Pancreas (tissue), 10 donors: ENCODE results near the gene HCN3. TPM values are rescaled to one million over a fixed set of nuclear protein-coding genes. Genes with fewer than 3 reads are reported as not detected.

Experiments used
- ATAC-seq, 4 donors: fragments of 200-7000 bp; cut with Tn5 transposase; one replicate each; pipeline versions ENCODE4 v1.8.0 to v1.9.1; 2020; ENCODE audit warnings: mild to moderate bottlenecking in 4 of 4, moderate library complexity in 4 of 4
- DNase-seq, 6 donors: peaks; one replicate each; pipeline ENCODE4 v3.0.0-alpha.2; 2020
- FAIRE-seq: peaks from 2 replicates; lab custom pipeline; 2012; peaks lifted over from hg19 to GRCh38; lab: Jason Lieb, UNC
- H3K27ac ChIP-seq, 4 donors: fragments of 200-600 bp; sonication (generic); 1 replicate in 3 of 4; 2 replicates in 1 of 4; pipeline versions ENCODE4 v1.5.0 to v1.8.0; 2020
- H3K27me3 ChIP-seq, 4 donors: fragments of 200-600 bp; one replicate each; pipeline ENCODE4 v1.8.0; 2021
- H3K36me3 ChIP-seq, 3 donors: fragments of 200-600 bp; sonication (generic) in 1 of 3; one replicate each; pipeline versions ENCODE4 v1.5.0 to v1.8.0; 2020 to 2021
- H3K4me1 ChIP-seq, 3 donors: fragments of 200-600 bp; one replicate each; pipeline ENCODE4 v1.8.0; 2021
- H3K4me3 ChIP-seq, 4 donors: fragments of 200-600 bp; sonication (generic) in 2 of 4; one replicate each; pipeline versions ENCODE4 v1.5.0 to v1.8.0; 2020 to 2021
- H3K9me3 ChIP-seq, 4 donors: fragments of 200-600 bp; one replicate each; pipeline ENCODE4 v1.8.0; 2021
- CTCF ChIP-seq, 4 donors: fragments of 200-600 bp; sonication (generic) in 3 of 4; IDR thresholded peaks; one replicate each; pipeline versions ENCODE4 v1.5.0 to v1.8.0; 2021; ENCODE audit warnings: antibody characterized with exemption in 4 of 4
- WGBS, 2 donors: extraction: QIAGEN DNeasy Blood & Tissue Kit; methylation state at CpG; one replicate each; pipeline ENCODE4 v1.1.7; 2013; 5-methylcytosine and 5-hydroxymethylcytosine counted together
- intact Hi-C, 3 donors: fragments of 100-400 bp; cut with DNase I; formaldehyde crosslinking; loops; one replicate each; pipeline versions ENCODE4 v1.11.1 to v1.14.2; 2022
- polyA plus RNA-seq, 2 donors: library from polyadenylated mRNA; stranded (reverse); fragments of 200-250 nt; gene quantifications; one replicate each; pipeline ENCODE4 v1.2.3, GENCODE V29; 2013
- total RNA-seq, 6 donors: library from RNA; stranded (reverse); fragmentation: NEBNext Ultra II Directional in 4 of 6; extraction: Animal tissue kit (Norgen Biotek cat#: 25700) in 4 of 6; gene quantifications; one replicate each; pipeline versions ENCODE4 v1.2.1 to v1.2.4, GENCODE V29; 2021 to 2023
- donor health status: healthy with polysubstance abuse.
- donor health status: DM: no; HTN: no; CAD: no; lungs with moderate emphysema.
- donor health status: DM: no; HTN: no; CAD: no.
- donor health status: control.
- donor health status: control.
- donor health status: Bipolar disorder and iron deficiency.
- donor health status: DM: yes; HTN: yes; CAD: no.
- donor health status: DM: no; HTN: no; CAD: no.
- donor health status: DM: no; HTN: no; CAD: no.
- donor health status: DM: yes; HTN: yes; CAD: no.

Gene HCN3
- total and polyA plus RNA-seq, 8 donors, result 0.66 to 12.0 (median 1.8) TPM

DNA sequence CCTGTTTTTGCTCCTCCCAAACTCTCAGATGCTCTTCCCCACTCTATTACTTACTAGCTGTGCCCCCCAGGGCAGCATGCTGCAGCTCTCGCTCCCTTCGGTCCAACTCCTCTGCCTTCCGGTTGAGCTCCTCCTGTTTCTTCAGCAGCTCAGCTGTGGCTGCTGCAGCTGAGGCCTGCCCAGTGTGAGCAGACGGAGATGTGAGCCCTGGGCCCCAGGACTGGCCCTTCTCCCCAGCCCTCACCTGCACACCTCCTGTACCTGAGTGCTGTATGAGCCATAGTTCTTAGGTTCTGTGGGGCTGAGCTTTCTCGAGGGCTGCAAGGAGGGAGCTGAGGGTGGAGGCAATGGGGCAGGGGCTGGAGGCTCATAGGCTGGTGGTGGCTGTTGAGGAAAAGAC, 17.0 kb upstream of the HCN3 start:
- intact Hi-C loops, result no loop called here
- no peak for ATAC-seq
- WGBS, 2 donors, result 88 to 90% methylated on average over 5 of the region's 5 CpGs
- DNase-seq, result no peak
- Histone ChIP-seq H3K4me3 (no peak overlapping the region), H3K4me1 (peaks cover 0 to 14% (median 7%) of the 10 kb centered on the region in 3 donors), H3K27ac (no peak overlapping the region), H3K27me3 (no peaks in the 10 kb centered on the region), H3K9me3 (no peaks in the 10 kb centered on the region), H3K36me3 (peaks cover 0 to 12% (median 10%) of the 10 kb centered on the region in 3 donors)
- no peak for FAIRE-seq
- no peak for TF ChIP-seq CTCF (IDR thresholded peaks at IDR 0.05)

DNA sequence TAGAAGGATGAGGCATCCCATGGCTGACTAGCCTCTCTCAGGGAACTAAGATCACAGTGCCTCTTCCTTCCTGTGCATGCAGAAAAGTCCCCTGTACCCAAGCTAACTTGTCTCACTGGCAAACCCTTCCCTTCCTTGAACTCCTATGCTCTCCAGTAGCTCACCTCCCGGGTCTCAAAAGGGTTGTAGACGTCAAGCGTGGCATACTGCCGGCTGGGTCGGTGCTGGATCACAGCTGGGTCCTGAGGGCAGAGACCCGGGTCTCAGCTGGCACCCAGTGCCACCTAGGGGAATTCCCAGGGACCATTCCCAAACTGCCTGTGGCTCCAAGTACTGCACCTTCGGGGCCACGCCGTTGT, 15.8 kb upstream of the HCN3 start:
- H3K4me3 ChIP-seq, result peak overlapping the region; percentile 63 to 98 (median 78)
- DNase-seq (peak in 3 of 6 donors; percentile 38 to 79 (median 56)), ATAC-seq (peak; percentile 7 to 30 (median 10)), FAIRE-seq (no peak)
- H3K27ac ChIP-seq, result peak overlapping the region in 3 of 4 donors; percentile 32 to 71 (median 57)
- H3K9me3 ChIP-seq, result no peaks in the 10 kb centered on the region
- TF ChIP-seq CTCF (IDR thresholded peaks at IDR 0.05), result no peak
- 0 to 1% methylated on average over 9 of the region's 9 CpGs for WGBS, 2 donors
- no peaks in the 10 kb centered on the region for H3K27me3 ChIP-seq
- H3K4me1 ChIP-seq, result peaks cover 0 to 10% (median 7%) of the 10 kb centered on the region in 3 donors
- intact Hi-C loops, result no loop called here
- peaks cover 0 to 22% (median 19%) of the 10 kb centered on the region in 3 donors for H3K36me3 ChIP-seq

DNA sequence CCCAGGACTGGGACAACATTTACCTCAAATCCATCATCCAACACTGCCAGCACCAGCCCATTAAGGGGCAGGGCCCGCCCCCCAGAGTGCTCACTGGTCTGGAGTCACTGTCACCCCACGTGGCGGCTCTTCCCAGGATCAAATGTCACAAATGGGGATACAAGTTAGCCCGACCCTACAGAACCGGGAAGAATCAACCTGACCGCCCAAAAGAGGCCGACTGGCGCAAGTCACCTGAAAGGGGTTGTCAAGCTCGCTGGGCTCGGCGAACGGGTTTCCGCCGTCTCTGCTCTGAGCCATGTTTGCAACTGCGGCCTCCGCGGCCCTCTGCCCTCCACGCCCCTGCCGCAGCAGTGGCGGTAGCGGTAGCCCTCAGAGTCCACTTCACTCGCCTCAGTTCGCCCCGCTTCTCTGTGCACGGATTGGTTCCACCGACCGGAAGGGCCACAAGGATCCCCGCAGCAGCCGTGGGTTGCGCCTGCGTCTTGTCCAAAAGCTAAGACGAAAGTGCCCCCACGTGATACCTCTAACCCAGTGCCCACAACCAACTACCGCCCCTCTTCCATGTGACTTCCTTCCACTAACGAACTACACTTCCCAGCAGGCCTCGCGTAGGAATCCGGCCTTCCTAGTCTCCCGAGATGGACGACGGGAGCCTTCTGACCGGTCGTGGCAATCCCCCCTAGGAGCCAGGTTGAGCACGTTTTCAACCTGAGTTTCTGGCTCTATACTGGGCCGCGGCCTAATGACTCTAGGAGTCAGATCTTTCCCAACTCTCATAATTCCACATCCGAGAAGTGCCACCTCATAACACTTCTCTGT, 15.2 kb upstream of the HCN3 start, which contains the start of gene SCAMP3:
TSS of gene SCAMP3 (minus strand) at position 509 of the 822 bp plus-strand sequence. CDS start at position 300, 209 bp downstream.
- Histone ChIP-seq H3K9me3 (no peaks in the 10 kb centered on the region), H3K27ac (peak within 1 kb of the TSS; percentile 32 to 71 (median 62)), H3K36me3 (peaks cover 0 to 28% (median 25%) of the 10 kb centered on the region in 3 donors), H3K4me3 (peak within 1 kb of the TSS; percentile 63 to 98 (median 78)), H3K4me1 (peaks cover 0 to 10% (median 7%) of the 10 kb centered on the region in 3 donors), H3K27me3 (no peaks in the 10 kb centered on the region)
- intact Hi-C loops, result no loop called here
- ATAC-seq (peak; percentile 98 to 99 (median 98)), FAIRE-seq (peak; percentile 20), DNase-seq (peak; percentile 89 to 96 (median 94))
- 0% methylated on average over 47 of the region's 47 CpGs for WGBS, 2 donors
- no peak for TF ChIP-seq CTCF (IDR thresholded peaks at IDR 0.05)

DNA sequence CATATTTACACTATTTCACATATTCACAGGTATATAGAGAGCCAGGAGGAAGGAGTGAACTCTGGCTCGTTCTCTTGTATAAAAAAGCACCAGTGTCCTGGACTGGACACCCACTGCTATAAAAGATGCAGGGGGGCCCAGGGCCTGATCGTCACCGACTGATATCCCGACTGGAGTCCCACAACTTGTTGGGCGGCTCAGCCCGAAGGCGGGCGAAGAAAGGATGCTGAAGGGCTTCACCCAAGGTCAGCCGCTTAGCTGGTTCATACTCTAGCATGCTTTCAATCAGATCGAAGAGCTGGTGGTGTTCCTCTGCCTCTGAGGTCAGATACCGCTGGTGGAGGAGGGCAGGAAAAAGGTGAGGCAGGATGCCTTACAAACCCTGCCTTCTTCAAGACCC, 14.2 kb upstream of the HCN3 start:
- peak overlapping the region in 1 of 4 donors; percentile 52 for H3K27ac ChIP-seq
- no peak for TF ChIP-seq CTCF (IDR thresholded peaks at IDR 0.05)
- H3K27me3 ChIP-seq, result no peaks in the 10 kb centered on the region
- peaks cover 0 to 38% (median 35%) of the 10 kb centered on the region in 3 donors for H3K36me3 ChIP-seq
- intact Hi-C loops, result no loop called here
- H3K4me1 ChIP-seq, result peaks cover 0 to 10% (median 7%) of the 10 kb centered on the region in 3 donors
- H3K4me3 ChIP-seq, result no peak overlapping the region
- no peak for FAIRE-seq
- no peaks in the 10 kb centered on the region for H3K9me3 ChIP-seq
- 77 to 85% methylated on average over 11 of the region's 11 CpGs for WGBS, 2 donors
- DNase-seq, result no peak
- ATAC-seq, result no peak
